Hypothalamus (tissue), 51 donors: Measurements from ENCODE around the gene XYLT2.
"Not testable (repeated sequence)": the region's sequence is repeated elsewhere in the genome, so short reads cannot be mapped to it uniquely, and the experiment has no call there.

ENCODE experiments used
- DNase-seq, 51 donors: peaks; one replicate each; lab custom pipeline; 2025; lab: John Stamatoyannopoulos, UW

The XYLT2 gene

DNA sequence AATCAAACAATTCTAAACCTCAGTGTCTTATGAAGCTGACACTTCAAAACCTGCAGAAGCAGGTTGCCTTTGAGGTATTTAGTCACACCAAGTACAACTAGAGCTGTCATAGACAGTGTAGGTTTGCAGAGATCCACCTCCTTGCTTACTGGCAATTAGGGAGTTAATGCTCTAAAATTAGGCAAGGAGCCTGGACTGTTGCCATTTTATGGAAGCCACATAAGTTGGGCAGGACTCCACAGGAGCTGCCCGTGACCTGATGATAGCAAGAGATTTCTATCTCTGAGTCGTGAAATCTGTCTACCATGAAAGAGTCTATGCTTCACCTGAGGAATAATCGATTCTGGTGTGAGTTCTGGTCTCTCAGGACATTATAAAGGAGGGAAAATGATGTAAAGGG is 36.0 kb downstream of the XYLT2 start:
- DNase-seq, result no peak

DNA sequence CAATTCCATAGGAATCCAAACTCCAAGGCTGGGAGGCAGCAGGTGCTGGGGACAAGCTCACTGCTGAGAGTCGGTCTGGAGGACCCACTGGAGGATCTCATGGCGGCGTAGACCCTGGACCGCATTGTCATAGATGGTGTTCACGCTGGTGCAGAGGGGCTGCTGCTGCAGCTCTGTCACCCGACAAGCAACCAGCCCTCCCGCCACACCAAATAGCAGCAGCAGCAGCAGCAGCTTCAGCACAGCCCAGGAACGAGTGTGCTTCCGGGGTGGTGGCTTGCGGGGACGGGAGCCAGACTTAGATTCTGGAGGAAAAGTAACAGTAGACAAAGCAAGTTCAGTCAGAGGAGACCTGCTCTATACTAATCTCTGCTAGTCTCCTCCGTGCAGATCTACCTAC is 37.0 kb downstream of the XYLT2 start:
- no peak for DNase-seq

DNA sequence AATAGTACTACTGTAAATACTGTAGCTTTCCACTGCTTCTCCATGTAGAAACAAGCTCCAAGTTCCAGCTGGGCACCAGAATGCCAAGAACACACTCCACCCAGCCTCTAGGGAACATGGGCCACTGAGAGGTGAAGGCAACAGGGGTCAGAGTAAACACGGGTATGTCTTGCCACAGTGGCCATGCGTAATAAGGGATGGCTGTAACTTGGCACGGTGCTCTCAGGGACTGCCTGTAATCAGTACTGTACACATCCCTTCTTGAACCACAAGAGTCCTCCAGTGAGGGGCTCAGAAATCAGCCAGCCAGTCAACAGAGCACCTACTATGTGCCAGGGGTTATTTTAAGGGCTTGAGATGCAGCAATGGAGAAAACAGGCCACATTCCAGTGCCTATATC is 40.6 kb downstream of the XYLT2 start:
- DNase-seq, result no peak

DNA sequence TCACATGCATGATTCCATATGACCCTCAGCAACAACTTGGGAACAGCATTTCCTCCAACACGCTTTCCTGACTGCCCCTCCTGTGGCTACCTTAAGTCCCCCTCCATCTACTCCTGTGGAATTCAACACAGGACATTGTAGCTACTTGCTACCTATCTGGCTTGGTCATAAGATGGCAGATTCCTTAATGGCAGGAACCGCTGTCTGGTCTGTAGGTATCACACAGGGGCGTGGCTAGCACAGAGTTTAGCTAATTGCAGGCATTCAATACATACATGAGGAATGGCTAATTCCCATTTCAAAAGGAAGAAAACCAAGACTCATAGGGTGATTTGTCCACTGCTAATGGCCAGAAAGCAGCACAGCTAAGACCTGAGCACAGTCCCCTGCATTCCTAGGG is 42.8 kb downstream of the XYLT2 start:
- DNase-seq, result no peak

DNA sequence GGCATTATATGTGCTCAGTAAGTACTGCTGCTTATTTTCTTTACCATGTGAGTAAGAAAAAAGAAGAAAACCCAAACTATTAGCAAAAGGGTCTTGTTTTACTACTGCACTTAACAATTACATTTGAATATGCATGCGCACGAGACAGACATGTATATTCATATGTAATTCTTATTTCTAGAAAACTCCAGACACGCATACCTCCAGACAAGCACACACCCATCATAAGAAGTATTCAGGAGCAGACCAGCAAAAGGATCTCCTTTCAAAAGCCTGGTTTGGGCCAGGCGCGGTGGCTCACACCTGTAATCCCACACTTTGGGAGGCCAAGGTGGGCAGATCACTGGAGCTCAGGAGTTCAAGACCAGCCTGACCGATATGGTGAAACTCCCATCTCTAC is 43.6 kb downstream of the XYLT2 start:
- no peak for DNase-seq

DNA sequence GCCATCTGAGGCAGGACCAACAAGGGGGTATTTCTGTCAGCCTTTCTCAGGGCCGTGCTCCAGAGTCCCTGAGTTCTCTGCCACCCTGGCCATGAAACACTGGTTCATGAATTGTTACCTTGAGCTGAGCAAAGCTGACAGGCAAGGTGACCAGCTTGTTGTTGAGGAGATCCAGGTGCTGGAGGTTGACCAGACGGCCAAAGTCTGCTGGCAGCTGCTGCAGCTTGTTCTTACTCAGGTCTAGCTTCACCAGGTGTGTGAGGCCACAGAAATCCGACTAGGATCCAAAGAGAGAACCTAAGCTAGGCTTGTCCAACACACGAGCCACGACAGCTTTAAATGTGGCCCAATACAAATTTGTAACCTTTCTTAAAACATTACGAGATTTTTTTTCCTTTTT is 46.7 kb downstream of the XYLT2 start:
- DNase-seq, result no peak

DNA sequence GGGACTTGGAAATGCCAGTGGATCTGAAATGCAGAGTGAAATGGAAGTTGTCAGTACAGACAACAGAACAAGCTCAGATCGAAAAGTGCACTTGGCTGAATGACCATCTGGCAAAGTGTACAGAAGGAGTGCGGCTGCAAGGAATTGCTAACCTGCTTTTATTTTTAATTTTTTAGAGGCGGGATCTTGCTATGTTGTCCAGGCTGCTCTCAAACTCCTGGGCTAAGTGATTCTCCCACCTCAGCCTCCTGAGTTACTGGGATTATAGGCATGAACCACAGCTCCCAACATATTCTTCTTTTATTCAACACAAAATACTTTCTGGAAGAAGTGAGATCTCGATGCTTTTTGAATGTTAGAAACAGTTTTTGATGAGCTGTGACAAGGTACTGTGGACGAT is 47.8 kb downstream of the XYLT2 start:
- no peak for DNase-seq

DNA sequence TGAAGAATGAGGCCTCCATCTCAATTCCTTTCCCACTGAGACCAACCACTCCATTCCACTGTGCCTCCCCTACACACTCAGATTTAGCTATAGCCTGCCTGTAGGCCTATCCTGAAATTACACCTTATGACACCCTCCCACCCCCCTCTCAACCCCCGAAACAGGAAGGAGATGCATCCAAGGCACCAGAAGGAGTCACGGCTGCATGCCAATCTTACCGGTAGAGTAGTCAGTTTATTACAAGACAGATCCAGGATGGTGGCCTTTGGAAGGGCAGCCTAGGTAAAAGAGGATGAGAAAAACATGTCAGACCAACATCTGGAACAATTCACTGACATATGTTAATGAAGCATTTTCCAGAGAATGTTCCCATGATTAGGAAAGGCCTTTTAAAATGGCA is 48.8 kb downstream of the XYLT2 start:
- DNase-seq, result no peak

DNA sequence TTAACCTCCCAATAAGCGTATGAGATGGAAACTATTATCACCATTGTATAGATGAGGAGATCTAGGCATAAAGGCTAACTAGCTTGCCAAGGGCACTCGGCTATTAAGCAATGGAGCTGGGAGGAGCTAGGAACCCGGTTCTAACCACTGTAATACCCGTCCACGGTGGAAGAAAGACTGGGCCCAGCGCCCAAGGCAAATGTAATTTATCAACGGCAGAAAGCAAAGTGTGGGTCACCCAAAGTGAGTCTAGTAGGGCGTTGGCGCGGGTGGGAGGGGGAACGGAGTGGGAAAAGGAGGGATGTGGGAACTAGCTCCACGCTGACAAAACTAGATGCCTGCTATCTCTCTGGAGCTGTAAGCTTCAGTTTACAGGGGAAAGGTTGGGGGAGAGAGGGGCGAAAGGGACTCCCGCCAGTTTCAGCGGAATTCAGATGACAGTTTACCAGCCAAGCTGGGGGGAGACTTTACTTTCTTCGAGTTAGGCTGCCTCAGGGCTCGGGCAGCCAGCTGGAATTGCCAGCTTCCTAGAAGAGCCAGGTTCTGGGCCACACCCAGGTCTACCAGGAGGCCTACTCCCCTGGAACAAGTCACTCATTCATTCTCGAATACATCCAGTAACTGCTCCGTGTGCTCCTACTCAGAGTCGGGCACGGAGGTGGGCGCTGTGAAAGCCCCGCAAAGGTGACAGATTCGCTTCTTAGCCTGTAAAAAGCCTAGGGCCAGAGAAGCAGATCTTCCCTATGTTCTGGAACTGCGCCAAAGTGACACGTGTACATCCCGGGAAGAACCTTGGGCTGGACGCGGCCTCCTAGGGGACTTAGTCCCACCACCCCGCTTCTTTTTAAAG is 50.6 kb downstream of the XYLT2 start:
- peak in 4 of 51 donors; percentile 7 to 27 (median 13) for DNase-seq

DNA sequence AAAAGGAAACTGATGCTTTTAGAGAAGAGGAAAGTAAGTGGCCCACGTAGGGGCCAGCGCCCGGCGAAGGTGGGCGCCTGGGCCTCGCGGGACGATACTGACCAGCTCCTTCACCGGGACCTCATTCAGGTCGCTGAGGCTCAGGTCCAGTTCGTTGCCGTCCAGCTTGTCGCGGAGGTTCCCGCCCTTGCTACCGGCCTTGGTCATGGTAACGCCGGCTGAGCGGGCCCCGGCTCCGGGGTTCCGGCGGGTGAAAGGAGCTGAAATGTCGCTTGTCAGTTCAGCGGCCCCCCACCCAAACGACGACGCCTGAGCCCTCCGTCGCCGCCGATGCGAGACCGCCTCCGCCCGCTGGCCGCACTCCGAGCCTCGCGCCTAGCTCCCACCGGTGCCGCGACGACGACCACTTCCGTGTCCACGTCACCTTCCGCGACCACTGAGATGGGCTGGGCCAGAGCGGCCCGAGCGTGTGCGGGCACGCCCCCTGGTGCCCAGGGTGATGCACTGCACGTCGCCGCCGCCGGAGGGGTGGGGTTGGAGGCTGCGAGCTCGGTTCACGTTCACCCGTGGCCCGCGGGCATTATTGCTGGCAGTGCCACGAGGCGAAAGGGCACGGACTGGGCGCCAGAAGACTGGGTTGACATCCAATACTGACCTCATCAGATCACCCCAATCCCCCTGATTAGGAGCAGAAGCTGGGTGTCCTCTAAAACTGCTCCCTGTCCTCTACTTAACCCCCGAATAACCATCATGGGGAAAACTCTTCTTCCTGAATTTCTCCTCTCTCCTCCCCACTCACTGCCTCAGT is 51.4 kb downstream of the XYLT2 start, which contains the start of gene LRRC59:
Gene LRRC59, minus strand, starts transcription at position 413 of the 808 bp plus-strand sequence. Its CDS starts 206 bp downstream, at position 207.
- DNase-seq, result peak; percentile 27 to 88 (median 68)

DNA sequence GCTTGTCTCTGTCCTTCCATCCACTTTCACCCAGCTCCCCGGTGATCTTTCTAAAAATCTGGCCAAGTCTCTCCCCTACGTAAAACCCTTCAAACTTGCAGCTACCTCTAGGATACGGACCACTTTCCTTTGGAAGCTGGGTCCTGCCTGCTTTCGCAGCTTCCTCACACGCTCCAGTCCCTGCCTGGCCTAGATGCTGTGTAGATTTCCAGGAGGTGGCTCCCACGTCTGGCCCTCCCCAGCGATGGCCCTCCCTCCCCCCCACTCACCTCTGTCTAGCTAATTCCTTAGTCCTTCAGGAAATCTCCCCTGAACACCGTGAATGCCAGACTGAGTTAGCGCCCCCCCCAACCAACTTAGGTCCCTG is 52.0 kb downstream of the XYLT2 start:
- no peak for DNase-seq

DNA sequence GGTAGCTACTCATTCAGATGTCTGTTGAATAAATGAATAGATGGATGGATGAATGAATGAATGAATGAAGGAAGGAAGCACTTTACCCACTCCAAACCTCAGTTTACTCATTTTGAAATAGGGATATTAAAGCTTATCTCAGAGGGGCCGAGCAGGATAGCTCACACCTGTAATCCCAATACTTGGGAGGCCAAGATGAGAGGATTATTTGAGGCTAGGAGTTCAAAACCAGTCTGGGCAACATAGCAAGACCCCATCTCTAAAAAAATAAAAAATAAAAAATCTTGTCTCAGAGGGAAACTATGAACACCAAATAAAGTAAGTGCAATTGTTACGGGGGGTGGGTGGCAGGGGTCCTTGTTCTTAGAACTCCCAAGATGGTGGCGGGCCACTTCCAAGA is 52.7 kb downstream of the XYLT2 start:
- DNase-seq, result not testable (repeated sequence)

DNA sequence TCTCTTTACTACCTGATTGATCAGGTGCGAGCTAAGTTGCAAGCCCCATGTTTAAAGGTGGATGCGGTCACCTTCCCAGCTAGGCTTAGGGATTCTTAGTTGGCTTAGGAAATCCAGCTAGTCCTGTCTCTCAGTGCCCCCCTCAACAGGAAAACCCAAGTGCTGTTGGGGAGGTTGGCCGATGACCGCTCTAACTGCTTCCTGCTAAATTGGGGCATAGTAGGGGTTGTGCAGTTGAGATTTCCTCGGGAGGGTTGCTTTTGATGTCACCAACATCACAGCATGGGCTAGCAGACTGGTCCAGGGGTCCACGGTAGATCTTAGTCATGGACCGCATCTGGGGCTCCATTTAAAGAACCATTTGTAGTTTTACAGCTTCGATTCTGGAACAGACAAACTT is 53.7 kb downstream of the XYLT2 start:
- not testable (repeated sequence) for DNase-seq

DNA sequence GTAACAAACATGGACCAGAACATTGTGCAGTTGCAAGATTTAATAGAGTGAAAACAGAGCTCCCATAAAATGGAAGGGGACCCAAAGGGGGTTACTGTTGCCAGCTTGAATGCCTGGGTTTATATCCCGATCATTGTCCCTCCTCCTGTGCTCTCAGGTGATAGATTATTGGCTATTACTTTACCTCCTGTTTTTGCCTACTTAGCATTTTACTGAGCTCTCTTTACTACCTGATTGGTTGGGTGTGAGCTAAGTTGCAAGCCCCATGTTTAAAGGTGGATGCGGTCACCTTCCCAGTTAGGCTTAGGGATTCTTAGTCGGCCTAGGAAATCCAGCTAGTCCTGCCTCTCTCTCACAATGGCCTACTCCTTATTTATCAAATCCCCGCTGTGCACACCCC is 59.4 kb downstream of the XYLT2 start:
- not testable (repeated sequence) for DNase-seq

DNA sequence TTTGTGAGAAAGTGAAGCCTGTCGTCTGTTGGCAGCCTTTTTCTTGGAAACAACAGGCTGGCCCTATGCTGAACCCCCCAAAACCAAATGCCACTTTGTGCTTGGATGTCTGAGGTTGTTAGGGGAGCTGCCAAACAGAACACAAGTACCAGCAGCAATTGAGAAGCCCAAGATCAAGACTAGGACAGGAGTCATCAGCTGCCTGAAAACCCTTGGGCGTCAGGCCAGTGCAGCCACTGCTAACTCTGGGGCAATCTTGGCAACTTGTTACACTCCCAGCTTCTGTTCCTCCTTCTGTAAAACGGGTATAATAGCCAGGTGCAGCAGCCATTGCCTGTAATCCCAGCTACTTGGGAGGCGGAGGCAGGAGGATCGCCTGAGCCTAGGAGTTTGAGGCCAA is 60.7 kb downstream of the XYLT2 start:
- no peak for DNase-seq

DNA sequence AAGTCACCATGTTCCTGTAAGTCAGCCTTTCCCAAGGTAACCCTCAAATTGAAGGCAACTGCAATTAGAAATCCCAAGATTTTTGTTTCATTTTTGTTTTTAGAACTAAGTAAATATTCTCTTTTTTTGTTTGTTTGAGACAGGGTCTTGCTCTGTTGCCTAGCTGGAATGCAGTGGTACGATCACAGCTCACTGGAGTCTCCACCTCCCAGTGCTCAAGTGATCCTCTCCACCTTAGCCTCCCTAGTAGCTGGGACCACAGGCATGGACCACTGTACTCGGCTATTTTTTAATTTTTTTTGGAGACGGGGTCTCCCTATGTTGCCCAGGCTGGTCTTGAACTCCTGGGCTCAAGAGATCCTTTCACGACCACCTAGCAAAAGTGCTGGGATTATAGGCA is 62.0 kb downstream of the XYLT2 start:
- no peak for DNase-seq
